Endothelial cell of umbilical vein (primary cell): ENCODE measurements around the gene SLC39A9. TPM values are rescaled to one million over a fixed set of nuclear protein-coding genes. Genes with fewer than 3 reads are reported as not detected.

ENCODE experiments used
- BruUV-seq: library from RNA; stranded (reverse); fragments of 400-500 nt; replicated peaks from 2 replicates; lab custom pipeline; 2021; lab: Mats Ljungman, UMichigan
- CTCF ChIA-PET: fragments of 300-600, 350-600 bp; sonication (Branson Sonifier 250); formaldehyde crosslinking; loops from one replicate; lab custom pipeline; 2021; ENCODE audit warnings: antibody characterized with exemption, inconsistent platforms; lab: Charles Lee
- POLR2A ChIA-PET: fragments of 300-600, 350-600 bp; sonication (Branson Sonifier 250); formaldehyde crosslinking; loops from one replicate; lab custom pipeline; 2021; ENCODE audit warnings: antibody characterized with exemption, inconsistent platforms; lab: Charles Lee
- DNase-seq: peaks from one replicate; pipeline ENCODE4 v3.0.0-alpha.2; 2011; ENCODE audit warnings: low read depth, low spot score
- FAIRE-seq: peaks from 2 replicates; lab custom pipeline; 2011; peaks lifted over from hg19 to GRCh38; lab: Jason Lieb, UNC
- H2AFZ ChIP-seq: 2 replicates; pipeline ENCODE4 v1.6.0; 2012; ENCODE audit warnings: low read depth, low read length, control low read depth, inconsistent platforms
- H3K27ac ChIP-seq: 2 replicates; pipeline ENCODE4 v1.5.1; 2011; ENCODE audit warnings: low read depth, mild to moderate bottlenecking, control low read depth, low read length, moderate library complexity; ENCODE audit not compliant: insufficient read depth
- H3K27me3 ChIP-seq, 2 experiments: 2 replicates each; pipeline versions ENCODE4 v1.6.0 to v1.6.1; 2011; ENCODE audit warnings: low read length in 2 of 2, mixed read lengths in 1 of 2; ENCODE audit not compliant: control insufficient read depth in 2 of 2, insufficient read depth in 2 of 2
- H3K36me3 ChIP-seq, 2 experiments: 2 replicates in 1 of 2; 3 replicates in 1 of 2; pipeline ENCODE4 v1.5.1; 2011; ENCODE audit warnings: low read length in 2 of 2, mild to moderate bottlenecking in 1 of 2, moderate library complexity in 1 of 2; ENCODE audit not compliant: control insufficient read depth in 2 of 2, insufficient read depth in 2 of 2; ENCODE audit errors: extremely low read depth in 1 of 2
- H3K4me1 ChIP-seq: 3 replicates; pipeline ENCODE4 v1.5.1; 2011; ENCODE audit warnings: mild to moderate bottlenecking, low read length; ENCODE audit not compliant: control insufficient read depth, insufficient read depth; ENCODE audit errors: extremely low read depth
- H3K4me2 ChIP-seq: 2 replicates; pipeline ENCODE4 v1.6.1; 2011; ENCODE audit warnings: low read length, control low read depth, mixed read lengths; ENCODE audit not compliant: insufficient read depth
- H3K4me3 ChIP-seq, 3 experiments: fragments of 200-600 bp in 1 of 3; sonication (generic), shearing (Covaris generic) in 1 of 3; replicated peaks in 1 of 3; 2 replicates each; pipeline ENCODE4 v1.5.1; 2011 to 2016; ENCODE audit warnings: control low read depth in 3 of 3, low read length in 3 of 3, mild to moderate bottlenecking in 2 of 3, inconsistent platforms in 1 of 3, low read depth in 1 of 3, moderate library complexity in 1 of 3; ENCODE audit not compliant: insufficient read depth in 1 of 3
- H3K79me2 ChIP-seq: 2 replicates; pipeline ENCODE4 v1.6.0; 2012; ENCODE audit warnings: low read length, inconsistent platforms; ENCODE audit not compliant: control insufficient read depth, insufficient read depth
- H3K9ac ChIP-seq: replicated peaks from 2 replicates; pipeline ENCODE3; 2011; ENCODE audit warnings: low read length, control low read depth; ENCODE audit not compliant: insufficient read depth; ENCODE audit errors: extremely low read depth
- H3K9me1 ChIP-seq: replicated peaks from 3 replicates; pipeline ENCODE4 v1.6.0; 2011; ENCODE audit warnings: mild to moderate bottlenecking, low read length; ENCODE audit not compliant: control insufficient read depth, insufficient read depth; ENCODE audit errors: extremely low read depth
- H3K9me3 ChIP-seq: replicated peaks from 2 replicates; pipeline ENCODE4 v1.5.1; 2012; ENCODE audit warnings: low read length, inconsistent platforms; ENCODE audit not compliant: control insufficient read depth, insufficient read depth
- H4K20me1 ChIP-seq: replicated peaks from 2 replicates; pipeline ENCODE3; 2011; ENCODE audit warnings: mild to moderate bottlenecking, low read length; ENCODE audit not compliant: control insufficient read depth, insufficient read depth; ENCODE audit errors: extremely low read depth
- EZH2 ChIP-seq: IDR thresholded peaks from 2 replicates; pipeline ENCODE4 v1.6.1; 2012; ENCODE audit warnings: borderline replicate concordance, low read depth, mild to moderate bottlenecking, moderate library complexity, low read length, inconsistent platforms; ENCODE audit not compliant: severe bottlenecking
- FOS ChIP-seq: IDR thresholded peaks from 2 replicates; pipeline ENCODE4 v1.6.1; 2011; ENCODE audit warnings: mild to moderate bottlenecking, low read length, moderate library complexity, borderline replicate concordance; ENCODE audit not compliant: insufficient read depth
- GATA2 ChIP-seq: IDR thresholded peaks from 2 replicates; pipeline ENCODE4 v1.7.0; 2011; ENCODE audit warnings: low read depth, mild to moderate bottlenecking, moderate library complexity, mixed read lengths, low read length; ENCODE audit not compliant: insufficient read length, insufficient read depth
- JUN ChIP-seq: IDR thresholded peaks from 2 replicates; pipeline ENCODE4 v1.6.1; 2011; ENCODE audit warnings: borderline replicate concordance, low read depth; ENCODE audit not compliant: insufficient read length, insufficient read depth
- MYC ChIP-seq: IDR thresholded peaks from one replicate; pipeline ENCODE4 v1.6.1; 2011; ENCODE audit warnings: mild to moderate bottlenecking, low read depth, low read length
- POLR2A ChIP-seq: IDR thresholded peaks from 2 replicates; pipeline ENCODE4 v1.6.1; 2012; ENCODE audit warnings: low read depth, mild to moderate bottlenecking, control low read depth, low read length
- POLR2AphosphoS5 ChIP-seq: IDR thresholded peaks from 2 replicates; pipeline ENCODE4 v1.6.1; 2012; ENCODE audit warnings: low read depth, mild to moderate bottlenecking, control low read depth, low read length, moderate library complexity; ENCODE audit not compliant: insufficient read depth
- dilution Hi-C: fragments of 300-500 bp; cut with MboI; formaldehyde crosslinking; loops from one replicate; pipeline ENCODE4 v1.15.0; 2019; ENCODE audit warnings: low sequenced_read_pairs; ENCODE audit not compliant: extremely low pct_ligation_motif_present
- intact Hi-C: fragments of 100-400 bp; cut with micrococcal nuclease; formaldehyde crosslinking; loops from one replicate; pipeline ENCODE4 v1.10.0; 2022
- polyA plus RNA-seq, 4 experiments: library from polyadenylated mRNA; depleted of rRNA in 3 of 4; stranded (reverse) in 3 of 4; unstranded in 1 of 4; fragments of >200 nt; gene quantifications; 2 replicates each; pipeline versions ENCODE4 v1.2.1 to v1.2.3, GENCODE V29; 2011 to 2012; ENCODE audit warnings: missing spikeins in 1 of 4
- total RNA-seq: library from RNA; stranded (reverse); gene quantifications from 2 replicates; pipeline ENCODE4 v1.2.3, GENCODE V29; 2021
- TF ChIP-seq, protein P1 (sequence below): IDR thresholded peaks from 2 replicates; pipeline ENCODE4 v1.6.1; 2011; ENCODE audit not compliant: insufficient read depth, insufficient read length
- TF ChIP-seq, protein P2 (sequence below), 2 donors: IDR thresholded peaks; 1 replicate in 1 of 2; 2 replicates in 1 of 2; pipeline ENCODE4 v1.5.1; 2011; ENCODE audit warnings: low read length in 2 of 2, mild to moderate bottlenecking in 2 of 2, moderate library complexity in 2 of 2, control low read depth in 1 of 2, inconsistent platforms in 1 of 2, low read depth in 1 of 2; ENCODE audit not compliant: insufficient read depth in 1 of 2; ENCODE audit errors: extremely low read depth in 1 of 2

The SLC39A9 gene
- total and polyA plus RNA-seq, 2 donors (not counting 3 experiments of a cell fraction or from before 2014, with no cell fraction given): 39.8 to 55.2 TPM

DNA sequence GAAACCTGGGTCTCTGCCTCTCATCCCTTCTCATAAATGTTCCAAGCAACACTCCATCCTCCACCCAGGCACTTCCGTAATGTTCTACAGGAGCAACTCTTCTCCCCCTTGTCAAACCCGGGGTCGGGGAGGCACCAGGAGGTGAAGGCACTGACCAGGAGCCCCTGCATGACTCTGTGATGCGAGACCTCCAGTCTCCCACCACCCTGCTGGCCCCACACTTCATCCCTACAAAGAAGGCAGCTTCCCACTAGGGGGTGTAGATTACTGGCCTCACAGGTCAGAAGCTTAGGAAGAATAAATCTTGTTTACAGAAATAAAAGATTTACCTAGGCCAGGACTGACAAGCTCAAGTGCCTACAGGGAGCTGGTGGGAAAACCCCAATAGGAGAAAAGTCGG is 47.6 kb upstream of the SLC39A9 start:
- no peak overlapping the region for H3K9ac ChIP-seq
- ChIA-PET CTCF (interaction anchor here (0.9 to 1.4 kb wide), 3 partner anchors 10 to 109 kb away, joined by 3 to 5 read pairs (median 3); no protein-coding TSS in a partner anchor), POLR2A (no interaction called here)
- H3K9me1 ChIP-seq: no peaks in the 10 kb centered on the region
- H3K4me2 ChIP-seq: no peak overlapping the region
- H3K27ac ChIP-seq: no peak overlapping the region
- DNase-seq (no peak), FAIRE-seq (no peak)
- H3K27me3 ChIP-seq: no peaks in the 10 kb centered on the region
- TF ChIP-seq GATA2 (no peak), POLR2AphosphoS5 (no peak), EZH2 (no peak), POLR2A (no peak), FOS (no peak), JUN (no peak), MYC (no peak)
- TF ChIP-seq, protein P1, sequence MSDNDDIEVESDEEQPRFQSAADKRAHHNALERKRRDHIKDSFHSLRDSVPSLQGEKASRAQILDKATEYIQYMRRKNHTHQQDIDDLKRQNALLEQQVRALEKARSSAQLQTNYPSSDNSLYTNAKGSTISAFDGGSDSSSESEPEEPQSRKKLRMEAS: no peak
- TF ChIP-seq, protein P2, sequence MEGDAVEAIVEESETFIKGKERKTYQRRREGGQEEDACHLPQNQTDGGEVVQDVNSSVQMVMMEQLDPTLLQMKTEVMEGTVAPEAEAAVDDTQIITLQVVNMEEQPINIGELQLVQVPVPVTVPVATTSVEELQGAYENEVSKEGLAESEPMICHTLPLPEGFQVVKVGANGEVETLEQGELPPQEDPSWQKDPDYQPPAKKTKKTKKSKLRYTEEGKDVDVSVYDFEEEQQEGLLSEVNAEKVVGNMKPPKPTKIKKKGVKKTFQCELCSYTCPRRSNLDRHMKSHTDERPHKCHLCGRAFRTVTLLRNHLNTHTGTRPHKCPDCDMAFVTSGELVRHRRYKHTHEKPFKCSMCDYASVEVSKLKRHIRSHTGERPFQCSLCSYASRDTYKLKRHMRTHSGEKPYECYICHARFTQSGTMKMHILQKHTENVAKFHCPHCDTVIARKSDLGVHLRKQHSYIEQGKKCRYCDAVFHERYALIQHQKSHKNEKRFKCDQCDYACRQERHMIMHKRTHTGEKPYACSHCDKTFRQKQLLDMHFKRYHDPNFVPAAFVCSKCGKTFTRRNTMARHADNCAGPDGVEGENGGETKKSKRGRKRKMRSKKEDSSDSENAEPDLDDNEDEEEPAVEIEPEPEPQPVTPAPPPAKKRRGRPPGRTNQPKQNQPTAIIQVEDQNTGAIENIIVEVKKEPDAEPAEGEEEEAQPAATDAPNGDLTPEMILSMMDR (IDR thresholded peaks at IDR 0.05; ENCODE audit: extremely low read depth in 1 of 2, insufficient read depth in 1 of 2, low read depth in 1 of 2, low read length in 2 of 2): no peak
- H3K4me3 ChIP-seq: no peak overlapping the region
- H3K36me3 ChIP-seq: no peaks in the 10 kb centered on the region
- H2AFZ ChIP-seq: no peak overlapping the region
- H3K79me2 ChIP-seq: no peaks in the 10 kb centered on the region
- no peaks in the 10 kb centered on the region for H3K9me3 ChIP-seq
- intact Hi-C loops (no loop called here), dilution Hi-C loops (no loop called here)
- BruUV-seq: no TSS peak
- H3K4me1 ChIP-seq: no peaks in the 10 kb centered on the region
- H4K20me1 ChIP-seq: no peaks in the 10 kb centered on the region
